Astrocyte (in vitro differentiated cells and primary cell): ENCODE results near the gene INHBE.

Experiments
- CTCF ChIP-seq: IDR thresholded peaks from 2 replicates; pipeline ENCODE4 v1.5.1; 2011; ENCODE audit warnings: low read depth, mild to moderate bottlenecking, inconsistent platforms, low read length, moderate library complexity; ENCODE audit not compliant: insufficient read depth
- EZH2 ChIP-seq: IDR thresholded peaks from 2 replicates; pipeline ENCODE4 v1.6.1; 2012; ENCODE audit warnings: mild to moderate bottlenecking, low read length, inconsistent platforms; ENCODE audit not compliant: insufficient read depth

DNA sequence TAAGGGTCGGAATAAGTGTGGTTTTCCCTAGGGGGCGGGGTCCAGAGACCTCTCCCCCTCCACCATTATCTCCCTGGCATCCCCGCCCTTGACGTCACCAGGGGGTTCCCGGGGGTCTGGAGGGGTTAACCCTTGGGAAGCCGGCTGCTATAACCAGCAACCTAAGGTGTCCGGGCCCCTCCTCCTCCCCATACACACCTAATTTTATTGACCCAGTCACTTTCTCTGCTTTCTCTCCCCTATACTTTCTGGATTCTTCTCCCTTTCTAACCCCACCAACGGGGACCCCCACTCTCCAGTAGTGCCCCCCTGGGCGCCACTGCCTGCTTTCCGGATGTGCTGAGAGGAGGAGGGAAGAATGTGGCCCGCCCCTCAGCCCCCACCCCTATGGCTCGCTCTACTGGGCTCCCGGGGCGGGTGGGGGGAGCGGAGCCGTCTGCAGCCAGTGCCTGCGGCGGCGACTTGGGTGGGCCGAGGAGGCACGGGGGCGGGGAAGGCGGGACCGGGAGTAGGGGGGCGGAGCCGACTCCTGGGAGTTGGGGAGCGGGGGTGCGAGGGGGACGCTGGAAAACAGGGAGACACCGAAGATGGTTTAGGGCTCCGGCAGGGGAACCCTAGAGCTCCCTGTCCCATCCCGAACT is 6.3 kb downstream of the INHBE start:
- TF ChIP-seq CTCF = no peak
- TF ChIP-seq EZH2 = no peak
